DOHH2 (cell line): ENCODE measurements around the gene C10orf143.

ENCODE experiments used
- H3F3A ChIP-seq: fragments of 200-600 bp; sonication (generic), shearing (Covaris generic); 2 replicates; pipeline ENCODE4 v1.6.0; 2016; ENCODE audit warnings: antibody characterized with exemption, mild to moderate bottlenecking; ENCODE audit not compliant: control insufficient read depth, insufficient read depth
- H3K27ac ChIP-seq: fragments of 200-600 bp; sonication (generic); 2 replicates; pipeline ENCODE4 v1.5.1; 2014; ENCODE audit warnings: low read depth, mild to moderate bottlenecking, low read length, moderate library complexity
- H3K27me3 ChIP-seq: fragments of 200-600 bp; sonication (generic); 2 replicates; pipeline ENCODE4 v1.6.1; 2014; ENCODE audit warnings: mild to moderate bottlenecking, low read length, mixed read lengths; ENCODE audit not compliant: control insufficient read depth
- H3K36me3 ChIP-seq: fragments of 200-600 bp; sonication (generic); 2 replicates; pipeline ENCODE4 v1.6.1; 2014; ENCODE audit warnings: mild to moderate bottlenecking, low read length, moderate library complexity, mixed read lengths; ENCODE audit not compliant: control insufficient read depth
- H3K4me1 ChIP-seq: fragments of 200-600 bp; sonication (generic); 2 replicates; pipeline ENCODE4 v1.6.1; 2014; ENCODE audit warnings: mild to moderate bottlenecking, low read length, mixed read lengths; ENCODE audit not compliant: control insufficient read depth
- H3K4me2 ChIP-seq: fragments of 200-600 bp; sonication (generic); 2 replicates; pipeline ENCODE4 v1.6.0; 2014; ENCODE audit warnings: mild to moderate bottlenecking, low read length, moderate library complexity
- H3K4me3 ChIP-seq: fragments of 200-600 bp; sonication (generic); 2 replicates; pipeline ENCODE4 v1.5.1; 2014; ENCODE audit warnings: mild to moderate bottlenecking, low read length, mixed read lengths
- H3K79me2 ChIP-seq: fragments of 200-600 bp; sonication (generic); 2 replicates; pipeline ENCODE4 v1.6.1; 2014; ENCODE audit warnings: mild to moderate bottlenecking, low read length, mixed read lengths; ENCODE audit not compliant: control insufficient read depth
- H3K9me2 ChIP-seq: fragments of 200-600 bp; sonication (generic); replicated peaks from 2 replicates; pipeline ENCODE4 v1.6.1; 2014; ENCODE audit warnings: mild to moderate bottlenecking, low read length, mixed read lengths; ENCODE audit not compliant: control insufficient read depth
- H3K9me3 ChIP-seq: fragments of 200-600 bp; sonication (generic); 2 replicates; pipeline ENCODE4 v1.6.1; 2014; ENCODE audit warnings: antibody characterized with exemption, low read length, mixed read lengths; ENCODE audit not compliant: control insufficient read depth, insufficient read depth
- H4K20me1 ChIP-seq: fragments of 200-600 bp; sonication (generic); 2 replicates; pipeline ENCODE4 v1.6.0; 2014; ENCODE audit warnings: low read depth, mild to moderate bottlenecking, antibody characterized with exemption, low read length, moderate library complexity; ENCODE audit not compliant: control insufficient read depth, insufficient read depth
- EZH2phosphoT487 ChIP-seq: fragments of 200-600 bp; sonication (generic); IDR thresholded peaks from 2 replicates; pipeline ENCODE4 v1.6.1; 2017; ENCODE audit warnings: borderline replicate concordance, mild to moderate bottlenecking, antibody characterized with exemption, low read length, moderate library complexity, mixed read lengths
- TF ChIP-seq, protein P1 (sequence below): fragments of 200-600 bp; sonication (generic); IDR thresholded peaks from one replicate; pipeline ENCODE4 v1.5.1; 2014; ENCODE audit warnings: antibody characterized with exemption, mild to moderate bottlenecking, low read depth, low read length; ENCODE audit not compliant: poor library complexity, severe bottlenecking

The C10orf143 gene

DNA sequence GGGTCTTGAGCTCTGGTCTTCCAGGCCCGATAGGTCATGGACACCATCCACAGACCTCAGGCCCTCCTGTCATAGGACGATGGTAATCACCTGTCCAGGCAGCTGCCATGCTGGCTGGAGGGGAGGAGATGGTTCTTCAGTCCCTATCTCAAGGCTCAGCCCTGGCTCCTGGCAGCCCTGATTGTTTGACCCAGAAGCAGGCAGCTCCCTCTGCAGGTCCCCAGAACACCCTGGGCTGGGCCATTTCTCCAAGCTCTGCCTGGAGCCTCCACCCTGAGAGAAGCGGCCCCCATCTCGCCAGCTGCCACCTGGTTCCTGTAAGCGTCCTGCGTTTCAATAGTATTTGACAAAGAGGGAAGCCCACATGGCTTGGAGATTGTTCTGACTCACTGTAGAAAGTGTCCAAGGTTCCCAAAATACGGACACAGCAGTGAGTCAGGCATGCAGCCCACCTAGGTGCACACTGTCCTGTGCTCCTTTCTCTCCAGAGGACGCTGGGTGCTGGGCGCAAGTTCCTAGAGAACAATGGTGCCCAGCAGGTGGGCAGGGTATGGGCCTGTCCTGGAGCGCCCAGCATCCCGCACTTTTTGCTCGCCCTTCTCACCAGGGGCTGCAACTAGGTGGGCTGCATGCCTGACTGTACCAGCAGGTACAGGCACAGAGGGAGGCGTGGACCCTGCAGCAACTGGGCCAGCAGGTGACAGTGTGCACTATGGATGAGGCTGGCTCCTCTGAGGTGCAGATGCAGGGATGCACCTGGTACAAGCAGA, 74.1 kb downstream of the C10orf143 start:
- H3K9me3 ChIP-seq = no peaks in the 10 kb centered on the region
- no peak overlapping the region for H3K4me2 ChIP-seq
- H3K4me1 ChIP-seq = no peaks in the 10 kb centered on the region
- no peak overlapping the region for H3K27ac ChIP-seq
- no peaks in the 10 kb centered on the region for H3K27me3 ChIP-seq
- H4K20me1 ChIP-seq = no peaks in the 10 kb centered on the region
- no peaks in the 10 kb centered on the region for H3F3A ChIP-seq
- TF ChIP-seq, protein P1, sequence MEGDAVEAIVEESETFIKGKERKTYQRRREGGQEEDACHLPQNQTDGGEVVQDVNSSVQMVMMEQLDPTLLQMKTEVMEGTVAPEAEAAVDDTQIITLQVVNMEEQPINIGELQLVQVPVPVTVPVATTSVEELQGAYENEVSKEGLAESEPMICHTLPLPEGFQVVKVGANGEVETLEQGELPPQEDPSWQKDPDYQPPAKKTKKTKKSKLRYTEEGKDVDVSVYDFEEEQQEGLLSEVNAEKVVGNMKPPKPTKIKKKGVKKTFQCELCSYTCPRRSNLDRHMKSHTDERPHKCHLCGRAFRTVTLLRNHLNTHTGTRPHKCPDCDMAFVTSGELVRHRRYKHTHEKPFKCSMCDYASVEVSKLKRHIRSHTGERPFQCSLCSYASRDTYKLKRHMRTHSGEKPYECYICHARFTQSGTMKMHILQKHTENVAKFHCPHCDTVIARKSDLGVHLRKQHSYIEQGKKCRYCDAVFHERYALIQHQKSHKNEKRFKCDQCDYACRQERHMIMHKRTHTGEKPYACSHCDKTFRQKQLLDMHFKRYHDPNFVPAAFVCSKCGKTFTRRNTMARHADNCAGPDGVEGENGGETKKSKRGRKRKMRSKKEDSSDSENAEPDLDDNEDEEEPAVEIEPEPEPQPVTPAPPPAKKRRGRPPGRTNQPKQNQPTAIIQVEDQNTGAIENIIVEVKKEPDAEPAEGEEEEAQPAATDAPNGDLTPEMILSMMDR = no peak
- TF ChIP-seq EZH2phosphoT487 = no peak
- no peaks in the 10 kb centered on the region for H3K36me3 ChIP-seq
- H3K9me2 ChIP-seq = no peaks in the 10 kb centered on the region
- no peak overlapping the region for H3K4me3 ChIP-seq
- no peaks in the 10 kb centered on the region for H3K79me2 ChIP-seq

DNA sequence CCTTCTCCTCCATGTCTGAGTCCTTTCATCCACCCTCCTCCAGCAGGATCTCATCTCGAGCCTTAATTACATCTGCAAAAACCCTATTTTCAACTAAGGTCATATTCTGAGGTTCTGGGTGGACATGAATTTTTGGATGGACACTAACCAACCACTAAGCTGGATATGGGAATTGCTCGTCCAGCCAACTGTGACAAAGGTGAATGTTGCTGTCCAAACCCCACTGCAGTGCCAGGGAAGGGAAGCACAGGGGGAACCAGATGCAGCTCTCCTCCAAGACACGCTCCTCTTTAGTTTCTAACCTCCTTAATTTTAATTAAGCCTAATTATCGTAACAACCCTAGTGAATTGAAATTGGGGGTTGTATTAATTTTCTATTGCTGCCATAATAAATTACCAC, 81.4 kb downstream of the C10orf143 start:
- H3K4me1 ChIP-seq = no peaks in the 10 kb centered on the region
- no peak overlapping the region for H3K4me2 ChIP-seq
- no peaks in the 10 kb centered on the region for H3K9me2 ChIP-seq

DNA sequence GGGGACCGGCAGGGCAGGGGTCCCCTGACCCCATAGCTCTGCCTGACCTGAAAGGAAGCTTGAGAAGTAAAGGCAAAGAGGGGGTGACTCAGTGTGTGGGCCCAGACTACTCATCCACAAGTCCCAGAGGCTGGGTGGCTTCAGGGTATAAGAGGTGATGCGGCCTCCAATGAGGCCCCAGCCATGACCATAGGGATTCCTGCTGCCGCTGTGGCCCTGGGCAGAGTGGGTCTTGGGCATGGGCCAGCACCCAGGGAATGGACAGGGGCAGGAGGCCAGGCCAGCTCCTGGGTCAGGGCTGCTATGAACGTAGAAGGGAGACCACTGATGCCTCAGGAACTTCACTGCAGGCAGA, 82.2 kb downstream of the C10orf143 start:
- Histone ChIP-seq H3F3A (no peaks in the 10 kb centered on the region), H3K9me3 (no peaks in the 10 kb centered on the region), H3K4me1 (no peaks in the 10 kb centered on the region), H3K36me3 (no peaks in the 10 kb centered on the region), H3K9me2 (no peaks in the 10 kb centered on the region), H4K20me1 (no peaks in the 10 kb centered on the region), H3K4me2 (no peak overlapping the region), H3K4me3 (no peak overlapping the region), H3K79me2 (no peaks in the 10 kb centered on the region), H3K27me3 (no peaks in the 10 kb centered on the region), H3K27ac (no peak overlapping the region)
- TF ChIP-seq EZH2phosphoT487 = no peak
- TF ChIP-seq, protein P1 = no peak

More for the DNA sequence above, 81.4 kb downstream of the C10orf143 start:
- Histone ChIP-seq H3K79me2 (no peaks in the 10 kb centered on the region), H3F3A (no peaks in the 10 kb centered on the region), H3K27ac (no peak overlapping the region), H3K9me3 (no peaks in the 10 kb centered on the region), H4K20me1 (no peaks in the 10 kb centered on the region), H3K27me3 (no peaks in the 10 kb centered on the region), H3K36me3 (no peaks in the 10 kb centered on the region), H3K4me3 (no peak overlapping the region)
- TF ChIP-seq EZH2phosphoT487 = no peak
- TF ChIP-seq, protein P1 = no peak
